OCI-LY3 (cell line): ENCODE results near the gene ELMO1.

Source experiments
- CTCF ChIP-seq: fragments of 200-600, 300-600 bp; sonication (generic); IDR thresholded peaks from 2 replicates; pipeline ENCODE4 v1.5.1; 2014; ENCODE audit warnings: antibody characterized with exemption, low read length, low read depth
- EZH2phosphoT487 ChIP-seq: fragments of 200-600 bp; shearing (Covaris generic); IDR thresholded peaks from 2 replicates; pipeline ENCODE4 v1.6.1; 2018; ENCODE audit warnings: antibody characterized with exemption, mixed run types, low read depth

- TF ChIP-seq CTCF, result no peak
- no peak for TF ChIP-seq EZH2phosphoT487
These were observed 441.9 kb downstream of the ELMO1 start for GRCh38 chr7:37006764-37007163.
